ENCODE data around the gene PIP5K1A. TPM values are rescaled to one million over a fixed set of nuclear protein-coding genes. Genes with fewer than 3 reads are reported as not detected.

The PIP5K1A gene
- total and polyA plus RNA-seq, 9 of the 15 experiments (the other 6 are each of a cell fraction or from before 2014, with no cell fraction given) = 1.9 to 42.4 (median 18.8) TPM

DNA sequence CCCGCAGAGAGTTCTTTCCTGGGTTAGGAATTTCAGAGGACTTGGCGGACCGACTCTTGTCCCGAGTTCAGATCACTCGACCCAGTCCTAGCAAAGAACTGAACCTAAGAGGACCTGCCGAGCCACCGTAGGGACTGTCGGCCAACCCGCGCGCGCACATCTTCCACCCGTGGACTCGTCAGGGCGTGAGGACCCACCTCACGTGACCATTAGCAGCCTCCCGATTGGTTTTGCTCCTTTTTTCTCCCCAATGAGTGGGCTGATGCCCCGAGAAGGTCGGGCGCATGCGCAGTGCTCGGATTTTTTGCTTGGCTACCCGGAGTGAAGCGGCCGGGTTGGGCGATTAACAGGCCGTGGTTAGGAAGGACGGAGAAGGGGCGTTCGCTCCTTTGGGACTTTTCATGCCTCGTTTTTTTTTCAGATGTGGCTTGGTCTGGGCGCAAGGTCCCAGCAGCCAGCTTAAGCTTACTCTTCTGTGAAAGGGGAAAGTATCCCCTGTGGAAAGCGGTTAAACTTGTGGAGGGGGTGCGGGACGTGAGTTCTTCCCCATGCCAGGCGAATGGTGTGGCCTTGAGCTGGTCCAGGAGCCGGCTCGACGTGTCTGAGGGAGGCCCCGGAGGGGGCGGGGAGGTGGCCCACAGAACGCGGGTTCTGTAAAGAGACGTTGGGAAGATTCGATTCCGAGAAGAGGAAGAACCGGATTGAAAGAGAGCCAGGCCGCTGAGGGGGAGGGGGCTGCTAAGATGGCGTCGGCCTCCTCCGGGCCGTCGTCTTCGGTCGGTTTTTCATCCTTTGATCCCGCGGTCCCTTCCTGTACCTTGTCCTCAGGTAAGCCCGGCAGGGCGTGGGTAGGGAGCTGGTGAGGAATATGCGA, at the start of gene PIP5K1A (continued):
- TF ChIP-seq, protein P1, sequence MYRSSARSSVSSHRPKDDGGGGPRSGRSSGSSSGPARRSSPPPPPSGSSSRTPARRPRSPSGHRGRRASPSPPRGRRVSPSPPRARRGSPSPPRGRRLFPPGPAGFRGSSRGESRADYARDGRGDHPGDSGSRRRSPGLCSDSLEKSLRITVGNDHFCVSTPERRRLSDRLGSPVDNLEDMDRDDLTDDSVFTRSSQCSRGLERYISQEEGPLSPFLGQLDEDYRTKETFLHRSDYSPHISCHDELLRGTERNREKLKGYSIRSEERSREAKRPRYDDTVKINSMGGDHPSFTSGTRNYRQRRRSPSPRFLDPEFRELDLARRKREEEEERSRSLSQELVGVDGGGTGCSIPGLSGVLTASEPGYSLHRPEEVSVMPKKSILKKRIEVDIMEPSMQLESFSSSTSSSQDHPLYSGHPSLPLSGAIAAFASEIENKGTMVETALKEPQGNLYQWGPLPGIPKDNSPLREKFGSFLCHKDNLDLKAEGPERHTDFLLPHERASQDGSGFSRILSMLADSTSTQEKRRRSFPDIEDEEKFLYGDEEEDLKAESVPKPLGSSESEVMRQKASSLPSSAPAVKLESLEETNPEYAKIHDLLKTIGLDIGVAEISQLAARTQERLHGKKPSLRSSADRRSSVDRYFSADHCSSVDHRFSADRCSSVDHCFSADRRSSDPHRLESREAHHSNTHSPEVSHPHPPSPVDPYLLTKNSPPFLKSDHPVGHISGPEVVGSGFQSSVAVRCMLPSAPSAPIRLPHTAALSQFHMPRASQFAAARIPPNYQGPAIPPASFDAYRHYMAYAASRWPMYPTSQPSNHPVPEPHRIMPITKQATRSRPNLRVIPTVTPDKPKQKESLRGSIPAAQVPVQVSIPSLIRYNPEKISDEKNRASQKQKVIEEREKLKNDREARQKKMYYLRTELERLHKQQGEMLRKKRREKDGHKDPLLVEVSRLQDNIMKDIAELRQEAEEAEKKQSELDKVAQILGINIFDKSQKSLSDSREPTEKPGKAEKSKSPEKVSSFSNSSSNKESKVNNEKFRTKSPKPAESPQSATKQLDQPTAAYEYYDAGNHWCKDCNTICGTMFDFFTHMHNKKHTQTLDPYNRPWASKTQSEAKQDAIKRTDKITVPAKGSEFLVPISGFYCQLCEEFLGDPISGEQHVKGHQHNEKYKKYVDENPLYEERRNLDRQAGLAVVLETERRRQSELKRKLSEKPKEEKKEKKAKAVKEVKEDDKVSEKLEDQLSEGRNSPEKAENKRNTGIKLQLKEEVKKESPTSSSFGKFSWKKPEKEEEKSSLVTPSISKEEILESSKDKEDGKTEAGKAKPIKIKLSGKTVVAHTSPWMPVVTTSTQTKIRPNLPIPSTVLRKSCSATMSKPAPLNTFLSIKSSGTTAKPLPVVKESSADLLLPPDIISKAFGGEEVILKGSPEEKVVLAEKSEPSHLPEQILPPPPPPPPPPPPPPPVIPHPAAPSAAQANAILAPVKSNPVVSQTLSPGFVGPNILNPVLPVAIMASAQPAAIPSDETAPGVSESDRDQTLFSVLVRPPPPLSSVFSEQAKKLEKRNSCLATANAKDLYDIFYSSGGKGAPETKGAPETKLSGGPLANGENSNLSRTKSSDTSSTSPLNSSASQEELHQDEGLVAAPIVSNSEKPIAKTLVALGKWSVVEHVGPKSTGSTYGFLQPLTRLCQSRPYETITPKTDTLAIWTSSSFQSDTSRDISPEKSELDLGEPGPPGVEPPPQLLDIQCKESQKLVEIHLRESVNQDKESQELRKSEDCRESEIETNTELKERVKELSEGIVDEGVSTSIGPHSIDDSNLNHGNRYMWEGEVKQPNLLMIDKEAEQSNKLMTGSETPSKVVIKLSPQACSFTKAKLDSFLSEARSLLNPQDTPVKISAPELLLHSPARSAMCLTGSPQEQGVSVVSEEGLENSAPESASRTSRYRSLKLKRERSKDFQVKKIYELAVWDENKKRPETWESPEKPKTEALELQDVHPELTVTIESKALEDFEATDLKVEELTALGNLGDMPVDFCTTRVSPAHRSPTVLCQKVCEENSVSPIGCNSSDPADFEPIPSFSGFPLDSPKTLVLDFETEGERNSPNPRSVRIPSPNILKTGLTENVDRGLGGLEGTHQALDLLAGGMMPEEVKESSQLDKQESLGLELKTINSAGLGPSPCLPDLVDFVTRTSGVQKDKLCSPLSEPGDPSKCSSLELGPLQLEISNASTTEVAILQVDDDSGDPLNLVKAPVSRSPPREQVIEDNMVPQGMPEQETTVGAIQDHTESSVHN (IDR thresholded peaks at IDR 0.05; ENCODE audit: borderline replicate concordance in 1 of 2, low read depth in 1 of 2) = no peak
- TF ChIP-seq ELF1 (tag; IDR thresholded peaks at IDR 0.05) (no peak), ZNF253 (CRISPR knock-in tag; conservative IDR thresholded peaks at IDR 0.05) (no peak), FOXK2 (conservative IDR thresholded peaks at IDR 0.05 in 1 of 2, IDR thresholded peaks at IDR 0.05 in 1 of 2; ENCODE audit: low read depth in 2 of 2) (peak in 1 of 2 experiments; percentile 5; a peak in 1 of 4 replicates), SAFB (IDR thresholded peaks at IDR 0.05; ENCODE audit: borderline replicate concordance, low read depth, low read length) (peak; percentile 89), PCBP1 (IDR thresholded peaks at IDR 0.05; ENCODE audit: low read depth, low read length, poor library complexity, severe bottlenecking) (no peak), TGIF2 (CRISPR knock-in tag; IDR thresholded peaks at IDR 0.05) (no peak)
- TF ChIP-seq, protein P2, sequence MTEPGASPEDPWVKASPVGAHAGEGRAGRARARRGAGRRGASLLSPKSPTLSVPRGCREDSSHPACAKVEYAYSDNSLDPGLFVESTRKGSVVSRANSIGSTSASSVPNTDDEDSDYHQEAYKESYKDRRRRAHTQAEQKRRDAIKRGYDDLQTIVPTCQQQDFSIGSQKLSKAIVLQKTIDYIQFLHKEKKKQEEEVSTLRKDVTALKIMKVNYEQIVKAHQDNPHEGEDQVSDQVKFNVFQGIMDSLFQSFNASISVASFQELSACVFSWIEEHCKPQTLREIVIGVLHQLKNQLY (CRISPR knock-in tag; conservative IDR thresholded peaks at IDR 0.05) = no peak
- TF ChIP-seq, protein P3, sequence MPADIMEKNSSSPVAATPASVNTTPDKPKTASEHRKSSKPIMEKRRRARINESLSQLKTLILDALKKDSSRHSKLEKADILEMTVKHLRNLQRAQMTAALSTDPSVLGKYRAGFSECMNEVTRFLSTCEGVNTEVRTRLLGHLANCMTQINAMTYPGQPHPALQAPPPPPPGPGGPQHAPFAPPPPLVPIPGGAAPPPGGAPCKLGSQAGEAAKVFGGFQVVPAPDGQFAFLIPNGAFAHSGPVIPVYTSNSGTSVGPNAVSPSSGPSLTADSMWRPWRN (IDR thresholded peaks at IDR 0.05; ENCODE audit: low read depth) = no peak
- TF ChIP-seq, protein P4, sequence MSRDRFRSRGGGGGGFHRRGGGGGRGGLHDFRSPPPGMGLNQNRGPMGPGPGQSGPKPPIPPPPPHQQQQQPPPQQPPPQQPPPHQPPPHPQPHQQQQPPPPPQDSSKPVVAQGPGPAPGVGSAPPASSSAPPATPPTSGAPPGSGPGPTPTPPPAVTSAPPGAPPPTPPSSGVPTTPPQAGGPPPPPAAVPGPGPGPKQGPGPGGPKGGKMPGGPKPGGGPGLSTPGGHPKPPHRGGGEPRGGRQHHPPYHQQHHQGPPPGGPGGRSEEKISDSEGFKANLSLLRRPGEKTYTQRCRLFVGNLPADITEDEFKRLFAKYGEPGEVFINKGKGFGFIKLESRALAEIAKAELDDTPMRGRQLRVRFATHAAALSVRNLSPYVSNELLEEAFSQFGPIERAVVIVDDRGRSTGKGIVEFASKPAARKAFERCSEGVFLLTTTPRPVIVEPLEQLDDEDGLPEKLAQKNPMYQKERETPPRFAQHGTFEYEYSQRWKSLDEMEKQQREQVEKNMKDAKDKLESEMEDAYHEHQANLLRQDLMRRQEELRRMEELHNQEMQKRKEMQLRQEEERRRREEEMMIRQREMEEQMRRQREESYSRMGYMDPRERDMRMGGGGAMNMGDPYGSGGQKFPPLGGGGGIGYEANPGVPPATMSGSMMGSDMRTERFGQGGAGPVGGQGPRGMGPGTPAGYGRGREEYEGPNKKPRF (IDR thresholded peaks at IDR 0.05; ENCODE audit: low read depth, low read length) = no peak

Data from K562 (cell line).